NB4 (cell line): ENCODE data around the gene SGTB.

Source experiments
- DNase-seq: peaks from one replicate; pipeline ENCODE4 v3.0.0; 2010; ENCODE audit warnings: low read depth
- H3K4me3 ChIP-seq: one replicate; pipeline ENCODE4 v1.5.1; 2011; ENCODE audit warnings: mild to moderate bottlenecking, low read depth, low read length, moderate library complexity
- MYC ChIP-seq: IDR thresholded peaks from 2 replicates; pipeline ENCODE4 v1.6.1; 2011; ENCODE audit warnings: low read depth, low read length
- POLR2A ChIP-seq: IDR thresholded peaks from 2 replicates; pipeline ENCODE4 v1.6.1; 2011; ENCODE audit warnings: mild to moderate bottlenecking; ENCODE audit not compliant: insufficient read length; ENCODE audit errors: extremely low read depth
- TF ChIP-seq, protein P1 (sequence below): IDR thresholded peaks from 2 replicates; pipeline ENCODE4 v1.6.1; 2011; ENCODE audit warnings: low read depth, low read length
- TF ChIP-seq, protein P2 (sequence below): IDR thresholded peaks from one replicate; pipeline ENCODE4 v1.5.1; 2012; ENCODE audit warnings: low read depth, low read length

Gene SGTB

DNA sequence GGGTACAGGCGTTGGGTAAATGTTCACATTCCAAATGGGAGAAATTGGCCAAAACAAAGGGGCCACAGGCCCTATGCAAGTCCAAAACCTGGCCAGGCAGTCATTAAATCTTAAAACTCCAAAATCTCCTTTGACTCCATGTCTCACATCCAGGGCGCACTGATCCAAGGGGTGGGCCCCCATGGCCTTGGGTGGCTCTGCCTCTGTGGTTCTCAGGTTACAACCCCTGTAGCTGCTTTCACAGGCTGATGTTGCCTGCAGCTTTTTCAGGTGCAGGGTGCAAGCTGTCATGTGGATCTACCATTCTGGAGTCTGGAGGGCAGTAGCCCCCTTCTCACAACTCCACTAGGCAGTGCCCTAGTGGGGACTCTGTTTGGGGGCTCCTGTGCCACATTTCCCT, 44.9 kb upstream of the SGTB start:
- no peak for DNase-seq
- H3K4me3 ChIP-seq: no peak overlapping the region
- TF ChIP-seq MYC (no peak), POLR2A (no peak)
- TF ChIP-seq, protein P1, sequence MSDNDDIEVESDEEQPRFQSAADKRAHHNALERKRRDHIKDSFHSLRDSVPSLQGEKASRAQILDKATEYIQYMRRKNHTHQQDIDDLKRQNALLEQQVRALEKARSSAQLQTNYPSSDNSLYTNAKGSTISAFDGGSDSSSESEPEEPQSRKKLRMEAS: no peak
- TF ChIP-seq, protein P2, sequence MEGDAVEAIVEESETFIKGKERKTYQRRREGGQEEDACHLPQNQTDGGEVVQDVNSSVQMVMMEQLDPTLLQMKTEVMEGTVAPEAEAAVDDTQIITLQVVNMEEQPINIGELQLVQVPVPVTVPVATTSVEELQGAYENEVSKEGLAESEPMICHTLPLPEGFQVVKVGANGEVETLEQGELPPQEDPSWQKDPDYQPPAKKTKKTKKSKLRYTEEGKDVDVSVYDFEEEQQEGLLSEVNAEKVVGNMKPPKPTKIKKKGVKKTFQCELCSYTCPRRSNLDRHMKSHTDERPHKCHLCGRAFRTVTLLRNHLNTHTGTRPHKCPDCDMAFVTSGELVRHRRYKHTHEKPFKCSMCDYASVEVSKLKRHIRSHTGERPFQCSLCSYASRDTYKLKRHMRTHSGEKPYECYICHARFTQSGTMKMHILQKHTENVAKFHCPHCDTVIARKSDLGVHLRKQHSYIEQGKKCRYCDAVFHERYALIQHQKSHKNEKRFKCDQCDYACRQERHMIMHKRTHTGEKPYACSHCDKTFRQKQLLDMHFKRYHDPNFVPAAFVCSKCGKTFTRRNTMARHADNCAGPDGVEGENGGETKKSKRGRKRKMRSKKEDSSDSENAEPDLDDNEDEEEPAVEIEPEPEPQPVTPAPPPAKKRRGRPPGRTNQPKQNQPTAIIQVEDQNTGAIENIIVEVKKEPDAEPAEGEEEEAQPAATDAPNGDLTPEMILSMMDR: no peak

DNA sequence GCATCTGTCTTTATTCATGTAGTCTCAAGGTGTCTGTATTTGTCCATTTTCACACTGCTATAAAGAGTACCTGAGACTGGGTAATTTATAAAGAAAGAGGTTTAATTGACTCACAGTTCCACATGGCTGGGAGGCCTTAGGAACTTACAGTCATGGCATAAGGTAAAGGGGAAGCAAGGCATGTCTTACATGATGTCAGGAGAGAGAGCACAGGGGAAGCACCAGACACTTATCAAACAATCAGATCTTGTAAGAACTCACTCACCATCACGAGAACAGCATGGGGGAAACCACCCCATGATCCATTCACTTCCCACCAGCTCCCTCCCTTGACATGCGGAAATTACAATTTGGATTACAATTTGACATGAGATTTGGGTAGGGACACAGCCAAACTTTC, 44.3 kb upstream of the SGTB start:
- peak; percentile 15 for DNase-seq
- H3K4me3 ChIP-seq: no peak overlapping the region
- TF ChIP-seq, protein P2: no peak
- TF ChIP-seq MYC (no peak), POLR2A (no peak)
- TF ChIP-seq, protein P1: no peak

DNA sequence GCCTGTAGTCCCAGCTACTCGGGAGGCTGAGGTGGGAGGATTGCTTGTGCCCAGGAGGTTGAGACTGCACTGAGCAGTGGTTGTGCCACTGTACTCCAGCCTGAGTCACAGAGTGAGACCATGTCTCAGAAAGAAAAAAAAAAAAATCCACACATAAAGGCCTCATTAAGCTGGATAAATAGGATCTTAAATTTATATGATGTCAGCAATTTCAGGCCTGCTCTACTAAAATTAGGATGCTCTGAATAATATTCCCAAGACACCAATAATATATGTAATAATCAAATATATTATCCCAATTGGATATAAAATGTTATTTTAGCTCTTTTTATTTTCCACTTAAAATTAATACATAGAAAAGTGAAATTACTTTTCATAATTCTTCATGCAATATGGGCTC, 43.7 kb upstream of the SGTB start:
- no peak for TF ChIP-seq MYC
- no peak for TF ChIP-seq POLR2A
- TF ChIP-seq, protein P1: no peak
- TF ChIP-seq, protein P2: no peak
- no peak for DNase-seq
- H3K4me3 ChIP-seq: no peak overlapping the region

DNA sequence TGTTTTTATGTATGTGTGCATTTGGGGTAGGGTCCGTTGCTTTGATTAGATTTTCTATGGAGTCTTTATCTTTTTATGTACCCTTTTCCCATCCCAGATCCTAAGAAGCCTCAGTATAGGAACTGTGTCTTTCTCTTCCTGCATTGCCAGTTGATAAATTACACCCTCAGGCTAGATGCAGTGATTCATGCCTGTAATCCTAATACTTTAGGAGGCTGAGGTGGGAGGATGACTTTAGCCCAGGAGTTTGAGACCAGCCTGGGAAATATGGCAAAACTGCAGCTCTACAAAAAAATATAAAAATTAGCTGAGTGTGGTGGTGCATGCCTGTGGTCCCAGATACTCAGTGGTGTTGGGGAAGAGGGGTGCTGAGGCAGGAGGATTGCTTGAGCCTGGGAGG, 40.3 kb upstream of the SGTB start:
- TF ChIP-seq, protein P2: no peak
- no peak for TF ChIP-seq POLR2A
- TF ChIP-seq, protein P1: no peak
- no peak for TF ChIP-seq MYC
- no peak overlapping the region for H3K4me3 ChIP-seq
- DNase-seq: no peak

DNA sequence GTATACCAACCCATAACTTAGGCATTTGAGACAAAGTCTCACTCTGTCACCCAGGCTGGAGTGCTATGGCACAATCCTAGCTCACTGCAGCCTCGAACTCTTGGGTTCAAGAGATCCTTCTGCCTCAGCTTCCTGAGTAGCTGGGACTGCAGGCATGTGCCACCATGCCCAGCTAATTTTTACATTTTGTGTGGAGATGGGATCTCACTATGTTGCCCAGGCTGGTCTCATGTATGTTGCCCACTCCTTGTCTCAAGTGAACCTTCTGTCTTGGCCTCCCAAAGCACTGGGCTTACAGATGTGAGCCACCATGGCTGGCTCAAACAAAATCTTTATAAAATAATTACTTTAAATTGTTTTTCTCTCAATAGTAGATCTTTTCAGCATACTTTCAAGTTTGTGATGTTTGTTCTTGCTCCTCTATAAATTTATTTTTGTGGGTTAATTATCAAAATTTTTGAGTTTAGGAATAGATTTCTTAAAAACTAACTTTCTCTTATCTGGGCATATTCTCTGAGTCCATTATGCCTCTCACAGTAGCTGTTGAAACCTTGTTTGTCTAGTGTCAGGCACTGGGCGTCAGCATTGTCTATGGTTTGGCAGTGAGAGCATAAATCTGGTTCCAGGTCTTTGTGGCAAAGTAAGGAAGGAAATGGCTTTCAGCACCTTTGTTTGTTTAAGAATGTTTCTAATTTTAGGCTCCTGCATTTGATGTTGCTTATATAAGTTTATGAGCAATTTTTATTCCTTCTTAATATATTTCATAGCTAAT, 38.8 kb upstream of the SGTB start:
- TF ChIP-seq MYC (no peak), POLR2A (no peak)
- TF ChIP-seq, protein P2: no peak
- TF ChIP-seq, protein P1: no peak
- H3K4me3 ChIP-seq: no peak overlapping the region
- peak; percentile 13 for DNase-seq

DNA sequence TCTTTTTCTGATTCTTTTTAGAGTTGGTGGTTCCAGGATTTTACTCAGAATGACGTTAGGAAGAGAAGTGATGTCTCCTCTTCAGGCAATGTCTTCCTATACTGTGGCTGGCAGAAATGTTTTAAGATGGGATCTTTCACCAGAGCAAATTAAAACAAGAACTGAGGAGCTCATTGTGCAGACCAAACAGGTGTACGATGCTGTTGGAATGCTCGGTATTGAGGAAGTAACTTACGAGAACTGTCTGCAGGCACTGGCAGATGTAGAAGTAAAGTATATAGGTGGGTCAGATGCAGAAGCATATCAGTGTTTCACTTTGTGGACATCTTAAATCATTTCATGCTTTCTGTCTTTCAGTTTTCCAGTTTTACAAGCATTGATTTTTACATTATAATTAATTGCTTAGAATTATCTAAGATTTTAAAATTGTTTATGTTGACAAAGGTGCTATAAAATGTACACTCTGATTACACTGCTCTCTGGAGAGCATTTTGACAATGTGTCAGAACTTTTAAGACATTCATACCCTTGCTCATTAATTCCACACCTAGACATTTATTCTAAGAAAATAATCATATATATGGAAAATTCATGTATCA, 36.7 kb upstream of the SGTB start:
- no peak for DNase-seq
- TF ChIP-seq POLR2A: no peak
- no peak for TF ChIP-seq MYC
- TF ChIP-seq, protein P1: no peak
- TF ChIP-seq, protein P2: no peak
- H3K4me3 ChIP-seq: no peak overlapping the region
